Mesenchymal stem cell (in vitro differentiated cells and primary cell): ENCODE measurements around the gene CBX4.

Source experiments
- DNase-seq: peaks from one replicate; pipeline ENCODE4 v3.0.0-alpha.2; 2013
- H2AFZ ChIP-seq: one replicate; pipeline ENCODE4 v1.6.1; 2013; ENCODE audit warnings: low read depth, mild to moderate bottlenecking, control low read depth, inconsistent platforms, low read length, moderate library complexity
- H2AK5ac ChIP-seq: 2 replicates; pipeline ENCODE4 v1.6.1; 2013; ENCODE audit warnings: low read length, moderate library complexity, mild to moderate bottlenecking, inconsistent platforms; ENCODE audit not compliant: severe bottlenecking
- H2BK120ac ChIP-seq: one replicate; pipeline ENCODE4 v1.6.1; 2013; ENCODE audit warnings: low read depth, mild to moderate bottlenecking, inconsistent platforms, low read length, moderate library complexity
- H2BK12ac ChIP-seq, 2 experiments: one replicate each; pipeline ENCODE4 v1.6.1; 2013; ENCODE audit warnings: inconsistent platforms in 2 of 2, low read length in 2 of 2, mild to moderate bottlenecking in 2 of 2, moderate library complexity in 2 of 2, control low read depth in 1 of 2
- H2BK15ac ChIP-seq: one replicate; pipeline ENCODE4 v1.6.1; 2013; ENCODE audit warnings: mild to moderate bottlenecking, low read depth, inconsistent platforms; ENCODE audit not compliant: poor library complexity, severe bottlenecking
- H2BK5ac ChIP-seq: 2 replicates; pipeline ENCODE4 v1.6.1; 2013; ENCODE audit warnings: low read depth, mild to moderate bottlenecking, low read length, control low read depth, inconsistent platforms; ENCODE audit not compliant: poor library complexity, severe bottlenecking
- H3K14ac ChIP-seq, 2 experiments: one replicate each; pipeline ENCODE4 v1.6.1; 2013; ENCODE audit warnings: inconsistent platforms in 2 of 2, low read length in 2 of 2, control low read depth in 1 of 2, mild to moderate bottlenecking in 1 of 2, moderate library complexity in 1 of 2
- H3K18ac ChIP-seq, 2 experiments: one replicate each; pipeline ENCODE4 v1.6.1; 2013; ENCODE audit warnings: inconsistent platforms in 2 of 2, low read length in 2 of 2, control low read depth in 1 of 2, low read depth in 1 of 2, mild to moderate bottlenecking in 1 of 2
- H3K23ac ChIP-seq, 2 experiments: one replicate each; pipeline ENCODE4 v1.6.1; 2013; ENCODE audit warnings: inconsistent platforms in 2 of 2, low read length in 2 of 2, mild to moderate bottlenecking in 2 of 2, moderate library complexity in 2 of 2, control low read depth in 1 of 2
- H3K27ac ChIP-seq: 2 replicates; pipeline ENCODE4 v1.5.1; 2013; ENCODE audit warnings: mild to moderate bottlenecking, moderate library complexity, low read length, control low read depth, inconsistent platforms; ENCODE audit not compliant: poor library complexity, severe bottlenecking
- H3K27me3 ChIP-seq, 2 experiments: 2 replicates each; pipeline versions ENCODE4 v1.6.1 to v1.7.0; 2013; ENCODE audit warnings: low read length in 2 of 2, mild to moderate bottlenecking in 2 of 2, moderate library complexity in 2 of 2, control low read depth in 1 of 2, inconsistent platforms in 1 of 2; ENCODE audit not compliant: control insufficient read depth in 1 of 2, insufficient read depth in 1 of 2
- H3K36me3 ChIP-seq, 2 experiments: 2 replicates each; pipeline versions ENCODE4 v1.6.1 to v1.7.0; 2013; ENCODE audit warnings: low read length in 2 of 2, control low read depth in 1 of 2, inconsistent platforms in 1 of 2, low read depth in 1 of 2, mild to moderate bottlenecking in 1 of 2; ENCODE audit not compliant: insufficient read depth in 2 of 2, control insufficient read depth in 1 of 2
- H3K4ac ChIP-seq, 2 experiments: one replicate each; pipeline ENCODE4 v1.6.1; 2013; ENCODE audit warnings: inconsistent platforms in 2 of 2, low read length in 2 of 2, mild to moderate bottlenecking in 2 of 2, moderate library complexity in 2 of 2, control low read depth in 1 of 2, low read depth in 1 of 2
- H3K4me1 ChIP-seq: 2 replicates; pipeline ENCODE4 v1.6.1; 2013; ENCODE audit warnings: low read depth, low read length, control low read depth; ENCODE audit not compliant: control insufficient read depth, insufficient read depth
- H3K4me2 ChIP-seq: 2 replicates; pipeline ENCODE4 v1.6.1; 2013; ENCODE audit warnings: low read length, mild to moderate bottlenecking, inconsistent platforms; ENCODE audit not compliant: poor library complexity, severe bottlenecking
- H3K4me3 ChIP-seq, 2 experiments: 2 replicates each; pipeline versions ENCODE4 v1.5.1 to v1.7.0; 2013; ENCODE audit warnings: low read length in 2 of 2, mild to moderate bottlenecking in 2 of 2, control low read depth in 1 of 2, low read depth in 1 of 2; ENCODE audit not compliant: insufficient read depth in 1 of 2
- H3K79me1 ChIP-seq: replicated peaks from 2 replicates; pipeline ENCODE4 v1.6.1; 2013; ENCODE audit warnings: mild to moderate bottlenecking, control low read depth, low read length, inconsistent platforms; ENCODE audit not compliant: poor library complexity, severe bottlenecking
- H3K9ac ChIP-seq: 2 replicates; pipeline ENCODE4 v1.7.0; 2013; ENCODE audit warnings: mild to moderate bottlenecking, low read length, moderate library complexity
- H3K9me3 ChIP-seq: 2 replicates; pipeline ENCODE4 v1.7.0; 2013; ENCODE audit warnings: mild to moderate bottlenecking, low read length; ENCODE audit not compliant: control insufficient read depth
- H4K8ac ChIP-seq: one replicate; pipeline ENCODE4 v1.6.1; 2013; ENCODE audit warnings: inconsistent platforms, mild to moderate bottlenecking, low read length, moderate library complexity
- H4K91ac ChIP-seq: one replicate; pipeline ENCODE4 v1.6.1; 2013; ENCODE audit warnings: mild to moderate bottlenecking, low read length, inconsistent platforms
- WGBS: methylation state at CpG from one replicate; pipeline ENCODE4 v1.1.7; 2013; ENCODE audit warnings: mixed read lengths; 5-methylcytosine and 5-hydroxymethylcytosine counted together

CBX4 gene

GRCh38 chr17:79878329-79878947 is 39.2 kb upstream of the CBX4 start:
- Histone ChIP-seq H3K27ac (no peak overlapping the region), H3K79me1 (no peaks in the 10 kb centered on the region), H3K4me3 (no peak overlapping the region), H3K18ac (no peak overlapping the region), H2BK12ac (no peak overlapping the region), H4K91ac (no peak overlapping the region), H3K36me3 (no peaks in the 10 kb centered on the region), H3K14ac (no peak overlapping the region), H3K4ac (no peak overlapping the region), H2BK120ac (no peak overlapping the region), H3K23ac (no peak overlapping the region), H2AFZ (no peak overlapping the region), H3K27me3 (peaks cover 5 to 56% of the 10 kb centered on the region in 2 experiments), H3K4me2 (no peak overlapping the region), H4K8ac (no peak overlapping the region), H3K9me3 (no peaks in the 10 kb centered on the region), H3K9ac (no peak overlapping the region), H2BK15ac (no peak overlapping the region), H2AK5ac (no peak overlapping the region), H3K4me1 (no peaks in the 10 kb centered on the region), H2BK5ac (no peak overlapping the region)
- DNase-seq, result no peak
- WGBS, result 72% methylated on average over 6 of the region's 10 CpGs

DNA sequence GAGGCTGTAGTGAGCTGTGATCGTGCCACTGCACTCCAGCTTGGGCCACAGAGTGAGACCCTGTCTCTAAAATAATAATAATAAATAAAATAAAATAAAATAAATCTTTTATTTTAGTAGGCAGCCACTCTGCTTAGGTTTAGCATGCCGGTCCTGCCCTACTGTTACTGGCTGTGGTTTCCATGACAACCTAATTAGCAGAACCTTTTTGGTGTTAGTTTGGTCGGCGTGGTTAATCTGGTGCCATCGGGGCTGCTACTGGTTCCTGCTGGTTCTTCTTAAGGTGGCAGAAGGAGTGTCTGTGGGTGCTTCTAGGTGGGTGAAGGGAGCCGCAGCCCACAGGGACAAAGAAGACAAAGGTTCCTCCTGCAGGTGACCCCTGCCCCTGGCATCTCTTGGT is 37.8 kb upstream of the CBX4 start:
- DNase-seq, result no peak
- Histone ChIP-seq H3K4me3 (no peak overlapping the region), H2BK15ac (no peak overlapping the region), H3K27ac (no peak overlapping the region), H3K36me3 (no peaks in the 10 kb centered on the region), H3K9me3 (no peaks in the 10 kb centered on the region), H3K9ac (no peak overlapping the region), H2BK5ac (no peak overlapping the region), H3K79me1 (no peaks in the 10 kb centered on the region), H2BK12ac (no peak overlapping the region), H4K8ac (no peak overlapping the region), H4K91ac (no peak overlapping the region), H2AK5ac (no peak overlapping the region), H3K23ac (no peak overlapping the region), H3K4ac (no peak overlapping the region), H3K4me2 (no peak overlapping the region), H2AFZ (no peak overlapping the region), H3K27me3 (peaks cover under 1 to 54% of the 10 kb centered on the region in 2 experiments), H2BK120ac (no peak overlapping the region), H3K18ac (no peak overlapping the region), H3K4me1 (no peaks in the 10 kb centered on the region), H3K14ac (no peak overlapping the region)
- 88% methylated on average over 5 of the region's 6 CpGs for WGBS

GRCh38 chr17:79875511-79875910 is 36.3 kb upstream of the CBX4 start:
- no peak overlapping the region for H3K14ac ChIP-seq
- WGBS, result 100% methylated on average over 3 of the region's 4 CpGs

DNA sequence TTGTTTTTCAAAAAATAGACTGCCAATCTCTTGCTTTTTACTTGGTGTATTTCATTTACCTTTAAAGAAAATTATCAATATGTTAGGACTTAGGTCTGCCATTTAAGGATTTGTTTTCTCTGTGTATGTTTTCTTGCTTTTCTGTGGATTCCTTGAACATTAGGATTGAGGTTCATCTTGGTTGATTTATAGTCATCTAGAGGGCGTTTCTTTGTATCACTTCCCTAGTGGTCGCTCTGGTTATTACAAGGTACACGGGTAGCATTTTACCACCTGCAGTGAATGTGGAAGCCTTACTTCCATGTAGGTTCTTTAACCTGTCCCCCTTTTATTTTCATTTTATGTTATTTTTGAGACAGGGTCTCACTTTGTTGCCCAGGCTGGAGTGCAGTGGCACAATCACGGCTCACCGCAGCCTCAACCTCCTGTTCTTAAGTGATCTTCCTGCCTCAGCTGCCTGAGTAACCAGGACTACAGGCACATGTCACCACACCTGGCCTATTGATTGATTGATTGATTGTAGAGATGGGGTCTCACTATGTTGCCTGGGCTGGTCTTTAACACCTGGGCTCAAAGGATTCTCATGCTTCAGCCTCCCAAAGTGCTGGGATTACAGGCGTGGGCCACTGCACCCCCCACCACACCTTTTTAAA is 35.2 kb upstream of the CBX4 start:
- H3K4ac ChIP-seq, result no peak overlapping the region
- H3K36me3 ChIP-seq, result no peaks in the 10 kb centered on the region
- H2AK5ac ChIP-seq, result no peak overlapping the region
- no peak overlapping the region for H2BK12ac ChIP-seq
- WGBS, result 73% methylated on average over 3 of the region's 6 CpGs
- H3K4me3 ChIP-seq, result no peak overlapping the region
- no peak overlapping the region for H2BK5ac ChIP-seq
- H3K18ac ChIP-seq, result no peak overlapping the region
- H4K8ac ChIP-seq, result no peak overlapping the region
- no peak overlapping the region for H2AFZ ChIP-seq
- no peak overlapping the region for H3K14ac ChIP-seq
- H2BK120ac ChIP-seq, result no peak overlapping the region
- peak; percentile 32 for DNase-seq
- H3K4me1 ChIP-seq, result no peaks in the 10 kb centered on the region
- H2BK15ac ChIP-seq, result no peak overlapping the region
- H3K4me2 ChIP-seq, result no peak overlapping the region
- no peaks in the 10 kb centered on the region for H3K9me3 ChIP-seq
- no peak overlapping the region for H4K91ac ChIP-seq
- H3K27ac ChIP-seq, result no peak overlapping the region
- H3K23ac ChIP-seq, result no peak overlapping the region
- no peak overlapping the region for H3K9ac ChIP-seq
- H3K27me3 ChIP-seq, result peaks cover 9 to 57% of the 10 kb centered on the region in 2 experiments
- H3K79me1 ChIP-seq, result no peaks in the 10 kb centered on the region

More at GRCh38 chr17:79875511-79875910, 36.3 kb upstream of the CBX4 start:
- Histone ChIP-seq H3K9me3 (no peaks in the 10 kb centered on the region), H3K23ac (no peak overlapping the region), H2AFZ (no peak overlapping the region), H4K91ac (no peak overlapping the region), H2AK5ac (no peak overlapping the region), H3K4me1 (no peaks in the 10 kb centered on the region), H3K4ac (no peak overlapping the region), H3K4me2 (no peak overlapping the region), H3K4me3 (no peak overlapping the region), H2BK15ac (no peak overlapping the region), H4K8ac (no peak overlapping the region), H2BK5ac (no peak overlapping the region), H3K36me3 (no peaks in the 10 kb centered on the region), H2BK120ac (no peak overlapping the region), H3K18ac (no peak overlapping the region), H3K27ac (no peak overlapping the region), H2BK12ac (no peak overlapping the region), H3K9ac (no peak overlapping the region), H3K79me1 (no peaks in the 10 kb centered on the region), H3K27me3 (peaks cover 9 to 54% of the 10 kb centered on the region in 2 experiments)
- DNase-seq, result no peak
